ENCODE results near the gene GOSR2.

DNA sequence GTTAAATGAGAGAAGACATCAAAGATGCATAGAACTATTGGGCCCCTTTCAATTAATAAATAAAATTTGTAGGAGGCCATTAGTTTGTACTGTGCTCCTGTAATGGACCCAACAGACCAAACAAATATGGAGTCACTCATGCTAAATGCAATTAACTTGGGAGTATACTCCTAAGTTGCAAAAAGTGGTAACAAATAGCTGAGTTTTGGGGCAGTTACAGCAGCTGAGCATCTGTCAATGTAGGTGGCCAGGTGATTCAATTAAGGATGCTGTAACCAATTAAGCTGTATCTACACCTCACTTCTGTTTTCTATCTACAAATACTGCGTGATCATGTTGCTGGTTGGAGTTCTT is 36.7 kb upstream of the GOSR2 start:
- TF ChIP-seq, protein P1, sequence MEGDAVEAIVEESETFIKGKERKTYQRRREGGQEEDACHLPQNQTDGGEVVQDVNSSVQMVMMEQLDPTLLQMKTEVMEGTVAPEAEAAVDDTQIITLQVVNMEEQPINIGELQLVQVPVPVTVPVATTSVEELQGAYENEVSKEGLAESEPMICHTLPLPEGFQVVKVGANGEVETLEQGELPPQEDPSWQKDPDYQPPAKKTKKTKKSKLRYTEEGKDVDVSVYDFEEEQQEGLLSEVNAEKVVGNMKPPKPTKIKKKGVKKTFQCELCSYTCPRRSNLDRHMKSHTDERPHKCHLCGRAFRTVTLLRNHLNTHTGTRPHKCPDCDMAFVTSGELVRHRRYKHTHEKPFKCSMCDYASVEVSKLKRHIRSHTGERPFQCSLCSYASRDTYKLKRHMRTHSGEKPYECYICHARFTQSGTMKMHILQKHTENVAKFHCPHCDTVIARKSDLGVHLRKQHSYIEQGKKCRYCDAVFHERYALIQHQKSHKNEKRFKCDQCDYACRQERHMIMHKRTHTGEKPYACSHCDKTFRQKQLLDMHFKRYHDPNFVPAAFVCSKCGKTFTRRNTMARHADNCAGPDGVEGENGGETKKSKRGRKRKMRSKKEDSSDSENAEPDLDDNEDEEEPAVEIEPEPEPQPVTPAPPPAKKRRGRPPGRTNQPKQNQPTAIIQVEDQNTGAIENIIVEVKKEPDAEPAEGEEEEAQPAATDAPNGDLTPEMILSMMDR (IDR thresholded peaks at IDR 0.05; ENCODE audit: control extremely low read depth in 1 of 3, insufficient read depth in 1 of 3, low read depth in 1 of 3, low read length in 3 of 3), result no peak
- TF ChIP-seq CEBPB (IDR thresholded peaks at IDR 0.05; ENCODE audit: low read depth, low read length), result no peak
- no peak for TF ChIP-seq TAF1 (IDR thresholded peaks at IDR 0.05; ENCODE audit: low read depth, low read length)
- TF ChIP-seq POLR2A (IDR thresholded peaks at IDR 0.05; ENCODE audit: control extremely low read depth in 1 of 2, low read depth in 2 of 2, low read length in 2 of 2), result no peak
- TF ChIP-seq, protein P2, sequence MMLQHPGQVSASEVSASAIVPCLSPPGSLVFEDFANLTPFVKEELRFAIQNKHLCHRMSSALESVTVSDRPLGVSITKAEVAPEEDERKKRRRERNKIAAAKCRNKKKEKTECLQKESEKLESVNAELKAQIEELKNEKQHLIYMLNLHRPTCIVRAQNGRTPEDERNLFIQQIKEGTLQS (IDR thresholded peaks at IDR 0.05; ENCODE audit: insufficient read depth, low read depth, low read length), result no peak
- no peak for TF ChIP-seq GABPA (IDR thresholded peaks at IDR 0.05; ENCODE audit: borderline replicate concordance, insufficient read depth, low read length)
- TF ChIP-seq SIN3A (conservative IDR thresholded peaks at IDR 0.05 in 1 of 2, IDR thresholded peaks at IDR 0.05 in 1 of 2; ENCODE audit: low read depth in 1 of 2, low read length in 2 of 2), result no peak
- no peak for TF ChIP-seq RAD21 (IDR thresholded peaks at IDR 0.05 in 1 of 2, conservative IDR thresholded peaks at IDR 0.05 in 1 of 2; ENCODE audit: low read depth in 2 of 2, low read length in 2 of 2)
- TF ChIP-seq SP4 (IDR thresholded peaks at IDR 0.05; ENCODE audit: low read length), result no peak
